DMS 273 (cell line): ENCODE results near the gene GIT1.

ENCODE experiments used
- DNase-seq: peaks from one replicate; lab custom pipeline; 2025; ENCODE audit not compliant: unreplicated experiment; lab: John Stamatoyannopoulos, UW

GIT1 gene

DNA sequence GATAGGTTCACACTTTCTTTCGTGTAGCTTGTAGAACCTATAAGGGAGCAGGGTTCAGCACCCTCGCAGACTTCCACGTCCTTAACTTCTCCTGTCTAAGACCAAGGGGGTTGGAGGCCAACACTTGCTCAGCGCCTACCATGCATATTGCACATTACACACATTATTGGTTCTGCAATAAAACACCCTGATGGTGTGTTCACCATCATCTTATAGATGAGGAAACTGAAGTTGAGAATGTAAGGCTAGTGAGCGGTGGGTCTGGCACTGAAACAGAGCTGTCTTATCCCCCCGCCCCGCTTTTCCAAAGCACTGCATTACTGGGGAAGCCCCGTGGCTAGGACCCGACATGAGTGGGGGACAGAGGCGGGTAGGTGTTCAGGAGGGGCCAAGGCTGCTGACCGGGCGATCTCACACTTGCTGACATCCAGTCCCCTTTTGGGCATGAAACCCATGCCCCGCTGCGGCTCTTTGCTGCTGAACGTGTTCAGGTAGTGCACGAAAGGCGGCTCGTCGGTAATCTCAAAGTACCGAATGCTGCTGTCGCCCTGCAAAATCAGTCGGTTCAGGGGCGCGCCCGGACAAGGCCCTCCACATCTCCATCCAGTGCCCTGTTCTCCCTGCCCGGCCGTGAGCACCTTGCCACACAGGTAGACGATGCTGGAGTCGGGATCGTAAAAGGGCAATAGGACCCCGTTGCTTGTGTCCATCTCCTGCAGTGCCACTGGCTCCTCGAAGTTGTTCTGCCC is 27.0 kb upstream of the GIT1 start:
- no peak for DNase-seq

DNA sequence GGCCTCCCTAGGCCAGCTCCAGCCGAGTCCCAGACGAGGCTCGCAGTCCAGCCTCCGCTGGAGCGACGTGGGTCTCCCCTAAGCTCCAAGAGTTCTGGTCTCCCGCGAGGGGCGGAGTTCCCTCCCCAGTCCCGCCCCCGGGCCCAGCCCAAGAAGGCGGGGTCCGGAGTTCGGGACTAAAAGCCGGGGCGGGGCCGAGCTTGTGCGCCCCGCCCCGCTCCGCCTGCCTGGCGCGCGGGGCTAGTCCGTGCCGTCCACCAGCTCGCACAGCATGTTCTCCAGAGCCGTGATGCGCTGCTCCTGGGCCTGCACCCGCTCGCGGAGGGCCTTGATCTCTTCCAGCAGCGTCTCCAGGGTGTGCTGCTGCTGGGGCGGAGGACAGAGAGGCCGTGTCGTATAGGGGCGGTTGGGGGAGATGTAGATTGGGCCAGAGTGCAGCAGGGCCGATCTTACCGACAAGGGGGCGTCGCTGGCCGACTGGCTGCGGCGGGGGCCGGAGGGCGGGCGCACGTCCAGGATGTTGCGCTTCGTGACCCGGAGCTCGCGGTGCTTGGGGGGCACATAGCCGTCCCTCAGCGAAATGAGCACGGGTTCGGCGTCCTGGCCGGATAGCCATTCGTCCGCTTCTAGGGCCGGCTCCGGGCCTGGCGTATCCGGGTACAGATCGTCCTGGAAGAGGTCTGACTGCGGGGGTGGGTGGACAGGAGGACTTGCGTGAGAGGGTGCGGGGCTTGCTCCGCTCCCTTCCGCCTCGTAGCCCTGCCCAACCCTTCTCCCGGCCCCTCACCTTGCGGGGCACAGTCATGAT is 26.2 kb upstream of the GIT1 start:
- peak; percentile 97 for DNase-seq

DNA sequence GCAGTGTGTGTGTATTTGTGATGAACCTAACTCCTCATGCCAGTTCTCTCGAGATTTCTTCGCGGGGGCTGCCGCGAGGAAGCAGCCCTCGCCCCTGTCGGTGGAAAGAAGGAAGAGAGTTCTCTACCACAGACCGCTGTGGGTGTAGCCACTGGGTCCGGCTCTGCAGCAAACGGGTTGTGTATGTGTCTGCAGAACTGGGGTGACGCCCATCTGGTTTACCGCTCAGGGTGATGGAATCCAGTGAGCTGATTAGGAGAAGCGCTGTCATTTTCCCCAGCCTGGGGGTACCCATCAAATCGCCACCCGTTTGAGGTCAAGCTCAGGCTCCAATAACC is 25.6 kb upstream of the GIT1 start:
- peak; percentile 60 for DNase-seq

DNA sequence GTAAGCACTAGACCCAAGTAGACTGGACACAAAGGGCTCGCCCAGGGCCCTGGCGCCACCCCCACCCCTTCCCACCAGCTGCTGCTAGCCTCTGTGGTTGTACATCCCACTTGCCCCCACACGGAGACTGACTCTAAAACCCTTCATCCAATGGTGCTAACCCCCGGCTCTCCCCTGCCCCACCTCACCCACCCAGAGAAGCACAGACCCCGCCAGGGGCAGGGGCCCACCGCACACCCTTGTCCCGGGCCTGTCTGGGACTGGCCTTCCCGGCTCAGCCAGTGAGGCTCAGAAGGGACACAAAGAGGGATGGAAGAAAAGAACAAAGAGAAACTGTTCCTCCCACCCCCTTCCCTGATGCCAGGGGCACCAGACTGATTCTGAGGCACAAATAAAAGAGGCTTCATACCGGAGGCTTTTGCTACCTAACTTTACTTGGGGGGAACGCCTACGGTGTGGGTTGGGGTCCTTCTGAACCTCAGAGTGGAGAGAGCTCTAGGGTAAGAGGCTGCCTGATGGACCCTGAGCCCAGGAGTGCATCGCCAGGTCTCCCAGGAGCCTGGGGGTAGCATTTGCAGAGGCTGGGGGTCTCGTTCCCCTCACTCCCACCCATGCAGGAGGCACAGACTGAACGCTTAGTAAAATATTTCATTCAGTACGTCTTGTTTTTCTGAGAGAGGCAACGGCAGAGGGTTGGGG is 25.1 kb upstream of the GIT1 start:
- no peak for DNase-seq

DNA sequence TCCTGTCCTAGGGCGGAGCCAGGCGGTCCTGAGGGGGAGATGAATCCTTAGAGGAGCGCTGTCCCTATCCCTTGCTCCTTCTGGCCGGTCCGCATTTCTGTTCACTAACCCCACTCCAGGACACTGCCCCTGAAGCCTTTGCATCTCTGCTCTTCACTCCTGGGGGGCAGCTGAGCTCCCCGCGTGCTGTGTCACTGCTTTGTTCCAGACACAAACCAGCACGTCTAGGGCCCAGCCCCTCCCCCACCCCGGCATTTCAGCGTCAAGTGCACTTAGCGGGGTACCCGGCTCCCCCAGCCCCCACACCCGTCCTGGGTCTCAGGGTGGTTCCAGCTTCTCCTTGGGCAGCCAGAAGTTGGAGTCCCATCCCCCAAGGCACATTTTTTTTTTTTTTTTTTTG is 24.4 kb upstream of the GIT1 start:
- DNase-seq = no peak

DNA sequence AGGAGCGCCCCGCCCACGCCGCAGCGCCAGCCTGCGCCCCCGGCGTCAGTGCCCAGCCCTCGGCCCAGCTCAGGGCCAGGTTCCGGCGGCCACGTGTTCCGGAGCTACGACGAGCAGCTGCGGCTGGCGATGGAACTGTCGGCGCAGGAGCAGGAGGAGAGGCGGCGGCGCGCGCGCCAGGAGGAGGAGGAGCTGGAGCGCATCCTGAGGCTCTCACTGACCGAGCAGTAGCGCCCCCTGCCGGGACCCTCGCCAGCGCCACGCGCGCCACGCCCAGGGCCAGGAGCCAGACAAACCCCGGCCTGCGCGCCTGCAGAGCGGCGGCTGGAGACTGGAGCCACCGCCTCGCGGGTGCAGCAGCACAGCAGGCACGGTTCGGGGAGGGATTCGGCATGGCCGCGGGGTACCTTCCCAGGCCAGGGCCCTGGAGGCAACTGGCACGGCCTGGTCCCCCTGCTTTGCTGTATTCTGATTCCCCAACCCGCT is 23.9 kb upstream of the GIT1 start:
- DNase-seq = no peak

DNA sequence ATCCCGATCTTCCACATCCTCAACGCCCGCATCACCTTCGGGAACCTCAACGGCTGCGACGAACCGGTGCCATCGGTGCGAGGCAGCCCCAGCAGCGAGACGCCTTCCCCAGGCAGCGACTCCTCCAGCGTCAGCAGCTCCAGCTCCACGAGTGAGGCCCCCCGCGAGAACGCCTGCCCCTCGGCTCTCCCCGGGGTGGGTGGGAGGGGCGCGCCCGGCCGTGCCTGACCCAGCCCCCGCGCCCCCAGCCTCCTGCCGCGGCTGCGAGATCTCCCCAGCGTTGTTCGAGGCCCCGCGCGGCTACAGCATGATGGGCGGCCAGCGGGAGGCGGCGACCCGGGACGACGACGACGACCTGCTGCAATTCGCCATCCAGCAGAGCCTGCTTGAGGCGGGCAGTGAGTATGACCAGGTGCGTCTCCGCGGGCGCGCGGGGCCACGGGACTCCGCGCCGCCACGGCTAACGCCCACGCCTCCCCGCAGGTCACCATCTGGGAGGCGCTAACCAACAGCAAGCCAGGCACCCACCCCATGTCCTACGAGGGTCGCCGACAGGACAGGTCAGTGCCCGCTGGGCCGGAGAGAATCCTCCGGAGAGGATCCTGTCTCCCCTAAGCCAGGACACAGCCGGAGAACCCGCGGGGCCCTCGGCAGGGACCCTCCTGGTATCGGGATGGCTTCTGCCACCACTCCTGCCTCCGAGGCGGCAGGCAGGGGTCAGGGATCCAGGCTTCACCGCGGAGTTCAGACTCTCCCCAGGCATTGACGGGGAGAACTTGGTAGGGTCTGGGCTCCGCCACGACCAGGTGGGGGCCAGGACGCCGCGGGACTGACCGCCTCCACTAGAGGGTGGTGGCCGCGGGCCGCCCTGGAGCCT is 23.2 kb upstream of the GIT1 start:
- no peak for DNase-seq

DNA sequence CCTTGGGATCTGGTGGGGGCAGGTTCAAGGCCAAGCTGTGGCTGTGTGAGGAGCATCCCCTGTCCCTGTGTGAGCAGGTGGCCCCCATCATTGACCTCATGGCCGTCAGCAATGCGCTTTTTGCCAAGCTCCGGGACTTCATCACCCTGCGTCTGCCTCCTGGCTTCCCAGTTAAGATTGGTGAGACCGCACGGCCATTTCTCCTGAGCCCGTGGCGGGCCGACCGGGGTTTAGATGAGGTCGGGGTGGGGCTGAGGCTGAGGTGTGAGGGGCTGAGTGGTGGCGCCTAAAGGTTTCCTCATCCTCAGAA is 22.6 kb upstream of the GIT1 start:
- no peak for DNase-seq

DNA sequence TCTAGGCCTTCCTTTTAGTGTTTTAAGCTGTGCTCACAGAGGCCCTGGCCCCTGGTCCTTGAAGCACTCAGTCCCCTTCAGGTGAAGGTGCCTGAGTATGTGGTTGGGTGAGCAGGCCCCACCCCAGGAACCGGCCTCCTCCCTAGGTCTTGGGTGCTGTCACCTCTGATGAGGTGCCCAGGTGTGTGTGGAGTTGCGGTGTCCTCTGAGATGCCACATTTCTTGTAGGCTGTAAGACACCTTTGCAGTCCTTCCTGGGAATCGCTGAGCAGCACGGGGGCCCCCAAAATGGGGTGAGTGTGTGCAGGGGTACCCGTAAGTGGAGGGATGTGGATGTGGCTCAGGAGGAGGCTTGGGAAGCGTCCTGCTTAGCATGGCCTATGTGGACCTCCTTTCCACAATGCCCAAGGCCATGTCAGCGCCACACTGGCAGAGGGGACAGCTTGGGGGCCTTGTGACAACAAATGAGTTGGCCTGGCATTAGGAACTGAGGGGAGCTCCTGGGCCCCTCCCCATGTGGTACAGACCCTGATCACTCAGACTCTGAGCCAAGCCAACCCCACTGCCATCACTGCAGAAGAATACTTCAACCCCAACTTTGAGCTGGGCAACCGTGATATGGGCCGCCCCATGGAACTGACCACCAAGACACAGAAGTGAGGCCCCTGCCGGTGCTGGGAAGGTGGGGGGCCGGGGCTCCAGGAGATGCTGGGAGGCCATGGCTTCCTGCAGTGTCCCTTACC is 22.1 kb upstream of the GIT1 start:
- no peak for DNase-seq

DNA sequence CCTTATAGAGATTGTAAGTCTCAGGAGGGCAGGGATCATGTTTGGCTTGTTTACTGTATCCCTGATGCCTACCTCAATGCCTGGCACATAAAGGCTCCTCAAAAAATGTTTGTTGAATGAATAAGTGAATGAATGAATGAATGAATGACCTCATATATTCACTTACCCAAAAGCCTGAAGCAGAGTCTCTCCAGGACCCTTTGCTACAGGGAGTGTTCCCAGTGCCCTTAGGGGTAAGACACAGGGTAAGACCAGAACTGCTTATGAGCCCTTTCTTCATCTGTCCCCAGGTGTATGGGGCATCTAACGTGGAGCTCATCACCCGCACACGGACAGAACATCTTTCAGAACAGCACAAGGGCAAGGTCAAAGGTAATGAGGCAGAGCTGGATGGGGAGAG is 20.9 kb upstream of the GIT1 start:
- DNase-seq = no peak

DNA sequence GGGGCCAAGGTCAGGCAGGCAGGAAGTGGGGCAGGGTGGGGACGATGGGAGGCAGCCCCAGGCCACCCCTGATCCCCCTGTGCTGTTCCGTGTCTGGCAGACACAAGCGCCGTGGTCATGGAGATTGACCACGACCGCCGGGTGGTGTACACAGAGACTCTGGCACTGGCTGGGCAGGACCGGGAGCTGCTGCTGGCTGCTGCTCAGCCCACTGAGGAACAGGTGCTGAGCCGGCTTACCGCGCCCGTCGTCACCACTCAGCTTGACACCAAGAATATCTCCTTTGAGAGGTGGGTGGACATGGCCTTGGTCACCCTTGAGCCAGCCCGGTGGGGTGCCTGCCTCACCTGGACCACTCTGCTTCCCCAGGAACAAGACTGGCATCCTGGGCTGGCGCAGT is 19.5 kb upstream of the GIT1 start:
- no peak for DNase-seq

DNA sequence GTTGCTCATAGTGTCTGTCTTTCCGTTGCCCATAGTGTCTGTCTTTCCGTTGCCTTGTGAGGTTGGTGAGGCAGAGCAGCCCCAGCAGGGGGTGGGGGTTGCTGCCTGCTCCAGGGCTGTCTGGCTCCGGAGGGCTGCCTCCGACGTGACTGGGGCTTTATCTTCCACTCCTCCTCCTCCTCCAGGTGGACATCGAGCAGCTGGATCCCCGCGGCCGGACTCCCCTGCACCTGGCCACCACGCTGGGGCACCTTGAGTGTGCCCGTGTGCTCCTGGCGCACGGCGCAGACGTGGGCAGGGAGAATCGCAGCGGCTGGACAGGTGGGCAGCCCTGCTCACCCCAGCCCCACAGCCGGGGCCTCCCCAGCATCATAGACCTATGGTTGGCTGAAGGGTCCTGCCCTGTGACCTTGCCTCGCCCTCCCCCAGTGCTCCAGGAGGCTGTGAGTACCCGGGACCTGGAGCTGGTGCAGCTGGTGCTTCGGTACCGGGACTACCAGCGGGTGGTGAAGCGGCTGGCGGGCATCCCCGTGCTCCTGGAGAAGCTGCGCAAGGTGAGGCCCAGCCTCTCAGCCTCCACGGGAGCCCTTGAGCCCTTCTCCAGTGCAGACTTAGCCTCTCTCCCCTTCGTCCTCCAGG is 18.2 kb upstream of the GIT1 start:
- no peak for DNase-seq

DNA sequence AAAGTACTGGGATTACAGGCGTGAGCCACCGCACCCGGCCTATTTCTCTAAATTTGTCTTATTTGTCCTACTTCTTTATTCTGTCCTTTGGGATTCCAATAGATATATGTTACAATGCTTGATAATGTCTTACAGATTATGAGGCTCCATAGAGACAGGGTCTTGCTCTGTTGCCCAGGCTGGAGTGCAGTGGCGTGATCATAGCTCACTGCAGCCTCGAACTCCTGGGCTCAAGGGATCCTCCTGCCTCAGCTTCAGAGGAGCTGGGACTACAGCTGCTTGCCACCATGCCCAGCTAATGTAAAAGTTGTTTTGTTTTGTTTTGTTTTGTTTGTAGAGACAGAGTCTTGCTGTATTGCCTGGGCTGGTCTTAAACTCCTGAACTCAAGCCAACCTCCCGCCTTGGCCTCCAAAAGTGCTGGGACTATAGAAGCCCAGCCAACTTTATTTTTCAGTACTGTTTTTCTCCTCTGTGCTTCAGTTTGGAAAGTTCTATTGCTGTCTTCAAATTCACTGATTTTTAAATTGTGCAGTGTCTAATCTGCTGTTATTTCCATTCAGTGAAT is 13.7 kb upstream of the GIT1 start:
- no peak for DNase-seq

DNA sequence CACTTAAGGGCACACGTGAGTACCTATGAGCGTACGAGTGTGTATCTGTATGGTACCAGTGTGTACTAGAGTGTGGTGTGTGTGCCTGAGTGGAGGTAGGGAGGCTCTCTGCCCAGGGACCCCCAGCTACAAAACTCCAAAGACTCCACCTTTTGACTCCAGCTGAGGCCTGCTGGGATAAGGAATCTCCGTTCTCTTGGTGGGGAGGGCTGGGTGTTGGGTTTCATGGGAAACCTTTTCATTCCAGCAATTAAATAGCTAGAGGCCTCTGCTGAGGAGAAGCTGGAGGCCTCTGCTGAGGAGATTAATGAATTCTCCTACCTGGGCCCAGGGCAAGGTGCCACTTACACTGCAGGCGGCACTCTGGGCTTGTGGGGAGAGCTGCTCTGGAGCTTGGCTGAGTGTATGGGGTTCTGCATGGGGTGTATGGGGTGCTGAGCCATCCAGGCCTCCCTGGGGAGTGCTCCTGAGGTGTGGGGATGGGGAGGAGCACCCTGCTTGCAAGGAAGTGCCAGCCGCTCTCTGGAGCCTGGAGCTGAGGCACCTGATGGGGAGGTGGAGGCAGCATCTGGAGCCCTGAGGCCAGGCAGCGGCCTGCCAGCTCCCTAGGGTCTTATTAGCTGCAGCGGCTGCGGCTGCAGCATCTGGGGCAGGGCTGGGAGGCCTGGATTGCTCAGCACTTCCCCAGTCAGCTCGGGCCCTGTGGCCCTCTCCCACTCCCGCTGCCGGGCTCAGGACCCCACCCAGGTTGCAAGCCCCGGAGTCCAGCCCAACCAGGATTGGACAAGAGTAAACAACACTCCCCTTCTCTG is 8.1 kb upstream of the GIT1 start:
- peak; percentile 90 for DNase-seq

DNA sequence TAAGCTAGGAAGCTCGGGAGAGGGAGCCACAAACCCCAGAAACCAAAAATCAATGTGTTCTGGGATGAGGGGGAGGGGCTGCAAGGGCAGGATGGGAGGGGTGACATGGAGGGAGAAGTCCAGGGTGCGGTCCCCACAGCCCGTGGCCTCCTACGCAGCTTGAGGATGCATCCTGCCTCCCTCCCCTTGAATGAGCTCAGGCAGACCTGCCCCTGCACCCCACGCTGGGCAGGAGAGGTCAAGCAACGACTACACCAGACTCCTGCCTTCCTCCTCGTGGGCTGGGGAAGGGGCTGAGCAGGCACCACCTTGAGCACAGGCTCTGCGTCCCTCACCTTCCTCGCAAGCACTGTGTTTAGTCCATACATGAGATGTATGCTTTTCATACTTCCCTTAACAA is 7.4 kb upstream of the GIT1 start:
- DNase-seq = no peak

DNA sequence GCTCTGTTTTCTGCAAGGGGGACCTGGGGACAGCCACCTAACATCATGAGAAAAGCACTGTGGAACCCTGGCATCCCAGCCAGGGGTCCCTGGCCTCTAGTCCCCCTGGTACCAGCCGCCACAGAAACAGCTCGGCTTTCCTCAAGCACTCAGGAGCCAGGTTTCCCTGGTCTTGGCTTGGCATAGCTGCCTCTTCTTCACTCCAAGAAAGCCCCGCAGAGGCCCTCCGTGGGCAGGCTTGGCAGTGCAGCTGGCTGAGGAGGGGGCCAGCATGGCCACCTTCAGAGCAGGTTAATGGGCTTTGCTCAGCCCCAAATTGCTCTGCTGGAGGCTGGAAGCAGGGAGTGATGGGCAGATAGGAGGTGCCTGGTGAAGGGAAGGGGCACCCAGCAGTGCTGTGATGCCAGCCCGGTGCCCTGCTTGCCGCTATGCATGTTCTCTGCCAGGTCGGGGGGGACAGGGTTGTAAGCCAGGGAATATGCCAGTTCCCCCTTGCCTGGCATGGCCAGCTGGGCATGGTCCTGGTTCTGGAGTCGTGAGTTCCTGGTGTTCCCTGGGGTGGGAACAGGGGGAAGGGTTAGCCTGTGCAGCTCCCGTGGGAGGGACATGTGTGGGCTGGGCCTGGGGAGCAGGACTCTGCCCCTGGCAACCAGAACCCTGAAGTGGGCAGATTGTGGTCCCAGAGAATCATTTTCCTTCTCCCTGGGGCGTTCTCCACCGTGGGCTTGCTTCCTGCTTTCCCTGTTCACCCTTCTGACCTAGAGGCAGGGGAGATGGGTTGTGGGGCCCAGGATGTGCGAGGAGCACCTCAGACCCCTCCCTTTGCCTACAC is 6.7 kb upstream of the GIT1 start:
- DNase-seq = peak; percentile 52

DNA sequence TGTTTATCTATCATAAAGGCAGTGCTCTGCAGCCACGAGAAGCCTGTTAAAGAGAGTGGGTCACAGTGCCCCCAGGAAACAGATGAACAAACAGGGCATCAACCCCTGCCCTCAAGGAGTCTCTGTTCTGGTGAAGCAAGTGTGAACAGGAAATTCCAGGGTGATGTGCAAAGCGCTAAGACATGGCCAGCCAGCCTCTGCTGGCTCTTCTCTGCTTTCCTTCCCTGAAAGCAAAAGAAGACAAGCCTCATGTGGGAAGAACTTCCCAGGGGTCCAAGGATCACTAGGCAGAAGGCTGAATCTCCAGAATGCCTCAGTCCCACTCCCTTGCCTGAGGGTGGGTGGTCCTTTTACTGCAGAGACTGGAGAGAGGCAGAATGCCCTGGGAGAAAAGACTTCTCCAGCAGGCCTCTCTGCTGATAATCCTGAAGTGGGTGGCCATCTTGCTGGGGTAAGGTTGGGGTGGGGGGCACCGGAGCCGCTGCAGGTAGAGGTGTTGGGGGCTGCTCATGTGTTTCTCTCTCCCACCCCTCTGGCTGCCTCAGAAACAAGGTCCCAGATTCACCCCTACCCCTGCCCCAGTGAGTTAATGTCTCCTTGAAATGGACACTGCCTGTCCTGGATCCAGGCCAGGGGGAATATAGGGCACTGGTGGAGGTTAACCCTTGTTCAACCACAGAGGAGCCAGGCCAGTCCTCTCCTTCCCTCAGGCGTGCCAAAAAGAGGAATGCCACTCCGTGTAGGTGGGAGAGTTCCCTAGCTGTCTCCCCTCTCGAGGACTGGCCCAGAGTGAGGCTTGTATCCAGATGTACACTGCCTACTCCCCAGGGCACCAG is 5.9 kb upstream of the GIT1 start:
- no peak for DNase-seq
